ENCODE data around the gene TIE1.

DNA sequence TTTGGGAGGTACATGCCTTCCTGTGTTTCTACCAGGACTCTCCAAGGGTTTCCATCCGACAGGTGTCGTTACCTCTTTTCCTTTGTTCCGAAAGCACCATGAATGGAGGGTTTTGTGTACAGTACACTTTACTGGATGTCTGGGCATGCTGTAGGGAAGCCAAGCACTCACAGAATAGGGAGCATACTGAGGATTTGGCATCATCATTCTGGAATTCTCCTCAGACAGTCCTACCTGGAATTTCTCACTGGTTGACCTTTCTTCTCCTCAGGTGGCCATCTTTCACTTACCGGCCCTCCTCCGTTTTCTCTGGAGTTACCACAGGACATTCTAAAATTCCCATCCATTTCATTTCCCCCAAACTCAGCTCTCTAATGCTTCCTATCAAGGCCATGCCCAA, 30.9 kb downstream of the TIE1 start:
- TF ChIP-seq, protein P1, sequence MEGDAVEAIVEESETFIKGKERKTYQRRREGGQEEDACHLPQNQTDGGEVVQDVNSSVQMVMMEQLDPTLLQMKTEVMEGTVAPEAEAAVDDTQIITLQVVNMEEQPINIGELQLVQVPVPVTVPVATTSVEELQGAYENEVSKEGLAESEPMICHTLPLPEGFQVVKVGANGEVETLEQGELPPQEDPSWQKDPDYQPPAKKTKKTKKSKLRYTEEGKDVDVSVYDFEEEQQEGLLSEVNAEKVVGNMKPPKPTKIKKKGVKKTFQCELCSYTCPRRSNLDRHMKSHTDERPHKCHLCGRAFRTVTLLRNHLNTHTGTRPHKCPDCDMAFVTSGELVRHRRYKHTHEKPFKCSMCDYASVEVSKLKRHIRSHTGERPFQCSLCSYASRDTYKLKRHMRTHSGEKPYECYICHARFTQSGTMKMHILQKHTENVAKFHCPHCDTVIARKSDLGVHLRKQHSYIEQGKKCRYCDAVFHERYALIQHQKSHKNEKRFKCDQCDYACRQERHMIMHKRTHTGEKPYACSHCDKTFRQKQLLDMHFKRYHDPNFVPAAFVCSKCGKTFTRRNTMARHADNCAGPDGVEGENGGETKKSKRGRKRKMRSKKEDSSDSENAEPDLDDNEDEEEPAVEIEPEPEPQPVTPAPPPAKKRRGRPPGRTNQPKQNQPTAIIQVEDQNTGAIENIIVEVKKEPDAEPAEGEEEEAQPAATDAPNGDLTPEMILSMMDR (IDR thresholded peaks at IDR 0.05; ENCODE audit: extremely low read depth in 1 of 2, insufficient read depth in 1 of 2, low read depth in 1 of 2, low read length in 2 of 2), result no peak
- no peak for TF ChIP-seq POLR2A (IDR thresholded peaks at IDR 0.05; ENCODE audit: low read depth, low read length)
- no peak for TF ChIP-seq EZH2 (IDR thresholded peaks at IDR 0.05; ENCODE audit: borderline replicate concordance, low read depth, low read length, severe bottlenecking)
- TF ChIP-seq POLR2AphosphoS5 (IDR thresholded peaks at IDR 0.05; ENCODE audit: insufficient read depth, low read depth, low read length), result no peak
